Measurements from ENCODE around the gene DNAJC7.

Gene DNAJC7, protein sequence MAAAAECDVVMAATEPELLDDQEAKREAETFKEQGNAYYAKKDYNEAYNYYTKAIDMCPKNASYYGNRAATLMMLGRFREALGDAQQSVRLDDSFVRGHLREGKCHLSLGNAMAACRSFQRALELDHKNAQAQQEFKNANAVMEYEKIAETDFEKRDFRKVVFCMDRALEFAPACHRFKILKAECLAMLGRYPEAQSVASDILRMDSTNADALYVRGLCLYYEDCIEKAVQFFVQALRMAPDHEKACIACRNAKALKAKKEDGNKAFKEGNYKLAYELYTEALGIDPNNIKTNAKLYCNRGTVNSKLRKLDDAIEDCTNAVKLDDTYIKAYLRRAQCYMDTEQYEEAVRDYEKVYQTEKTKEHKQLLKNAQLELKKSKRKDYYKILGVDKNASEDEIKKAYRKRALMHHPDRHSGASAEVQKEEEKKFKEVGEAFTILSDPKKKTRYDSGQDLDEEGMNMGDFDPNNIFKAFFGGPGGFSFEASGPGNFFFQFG

GRCh38 chr17:42016941-42017865 is at the start of gene DNAJC7:
Gene DNAJC7 (minus strand): TSS chr17:42017439. CDS start chr17:42017416, 23 bp downstream.
- TF ChIP-seq CTCF (IDR thresholded peaks at IDR 0.05; ENCODE audit: borderline replicate concordance, insufficient read depth, low read depth, low read length), result no peak
- peak within 1 kb of the TSS; percentile 69 for H3K4me3 ChIP-seq (ENCODE audit: low read depth, low read length)

GRCh38 chr17:42065201-42065600 is 48.0 kb upstream of the DNAJC7 start:
- no peak for TF ChIP-seq CTCF (IDR thresholded peaks at IDR 0.05; ENCODE audit: borderline replicate concordance, insufficient read depth, low read depth, low read length)
- H3K4me3 ChIP-seq (ENCODE audit: low read depth, low read length), result no peak overlapping the region

GRCh38 chr17:42062681-42063080 is 45.4 kb upstream of the DNAJC7 start:
- H3K4me3 ChIP-seq (ENCODE audit: low read depth, low read length), result no peak overlapping the region
- no peak for TF ChIP-seq CTCF (IDR thresholded peaks at IDR 0.05; ENCODE audit: borderline replicate concordance, insufficient read depth, low read depth, low read length)

DNA sequence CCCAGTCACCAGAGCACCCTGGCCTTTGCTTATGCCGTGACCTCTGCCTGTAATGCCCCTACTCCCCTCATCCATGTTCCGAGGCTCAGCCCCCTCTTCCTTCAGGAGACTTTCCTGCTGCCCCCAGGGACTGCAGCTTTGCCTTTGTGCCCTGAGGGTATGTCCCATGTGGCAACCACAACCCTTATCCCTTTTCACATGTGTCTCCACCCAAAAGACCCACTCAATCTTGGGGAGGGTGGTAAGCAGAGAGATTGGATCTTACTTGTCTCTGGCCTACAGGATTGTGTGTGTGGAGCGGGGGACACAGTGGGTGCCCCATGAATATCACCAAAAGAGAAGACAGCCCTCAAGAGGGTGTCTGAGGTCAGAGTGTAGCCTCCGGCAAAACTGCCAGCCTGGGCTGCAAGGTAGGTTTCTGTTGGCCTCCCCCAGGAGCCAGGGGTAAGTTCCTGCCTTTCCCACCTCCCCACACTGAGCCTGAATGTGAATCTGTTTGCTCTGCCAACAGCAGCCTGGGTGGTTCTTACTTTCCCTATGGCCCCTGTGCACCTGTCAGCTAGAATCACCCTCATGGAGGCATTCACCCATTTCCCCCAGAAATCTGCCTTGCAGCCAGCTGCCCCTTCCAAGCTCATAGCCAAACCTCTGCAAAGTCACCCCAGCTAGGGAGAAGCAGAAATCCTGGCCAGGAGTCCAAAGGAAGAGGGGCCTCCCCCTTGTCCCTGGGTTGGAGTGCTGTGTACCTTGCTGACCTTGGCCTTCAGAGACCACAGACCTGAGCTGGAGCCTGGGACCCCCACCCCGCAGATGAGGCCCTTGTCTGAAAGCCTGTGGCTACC is 44.6 kb upstream of the DNAJC7 start:
- H3K4me3 ChIP-seq (ENCODE audit: low read depth, low read length), result no peak overlapping the region
- no peak for TF ChIP-seq CTCF (IDR thresholded peaks at IDR 0.05; ENCODE audit: borderline replicate concordance, insufficient read depth, low read depth, low read length)

GRCh38 chr17:42060231-42060630 is 43.0 kb upstream of the DNAJC7 start:
- no peak for TF ChIP-seq CTCF (IDR thresholded peaks at IDR 0.05; ENCODE audit: borderline replicate concordance, insufficient read depth, low read depth, low read length)
- H3K4me3 ChIP-seq (ENCODE audit: low read depth, low read length), result no peak overlapping the region

DNA sequence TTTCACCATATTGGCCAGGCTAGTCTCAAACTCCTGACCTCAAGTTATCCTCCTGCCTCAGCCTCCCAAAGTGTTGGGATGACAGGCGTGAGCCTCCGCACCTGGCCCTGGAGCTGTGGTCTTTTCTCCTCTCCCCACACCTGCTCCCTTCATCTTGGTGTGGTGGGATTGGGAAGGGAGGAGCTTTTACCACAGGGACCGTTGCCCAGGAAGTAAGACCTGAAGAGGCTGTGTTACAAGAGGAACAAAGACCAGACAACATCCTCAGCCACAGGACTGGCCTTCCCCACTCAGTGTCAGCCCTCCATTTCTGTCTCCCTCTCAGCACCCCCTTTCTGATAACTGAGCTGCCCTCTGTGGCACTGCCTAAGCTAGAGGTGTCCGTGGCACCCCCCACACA is 42.6 kb upstream of the DNAJC7 start:
- TF ChIP-seq CTCF (IDR thresholded peaks at IDR 0.05; ENCODE audit: borderline replicate concordance, insufficient read depth, low read depth, low read length), result no peak

More for the DNA sequence above, 42.6 kb upstream of the DNAJC7 start:
- no peak overlapping the region for H3K4me3 ChIP-seq (ENCODE audit: low read depth, low read length)
